GM21737 (cell line): Measurements from ENCODE around the gene PRKAG2.
"Not testable (repeated sequence)": the region's sequence is repeated elsewhere in the genome, so short reads cannot be mapped to it uniquely, and the experiment has no call there.

Experiments used
- ATAC-seq: cut with Tn5 transposase; IDR thresholded peaks from one replicate; pipeline ENCODE4 v1.9.1; 2021; ENCODE audit warnings: mild to moderate bottlenecking, moderate library complexity; ENCODE audit not compliant: unreplicated experiment

The PRKAG2 gene

DNA sequence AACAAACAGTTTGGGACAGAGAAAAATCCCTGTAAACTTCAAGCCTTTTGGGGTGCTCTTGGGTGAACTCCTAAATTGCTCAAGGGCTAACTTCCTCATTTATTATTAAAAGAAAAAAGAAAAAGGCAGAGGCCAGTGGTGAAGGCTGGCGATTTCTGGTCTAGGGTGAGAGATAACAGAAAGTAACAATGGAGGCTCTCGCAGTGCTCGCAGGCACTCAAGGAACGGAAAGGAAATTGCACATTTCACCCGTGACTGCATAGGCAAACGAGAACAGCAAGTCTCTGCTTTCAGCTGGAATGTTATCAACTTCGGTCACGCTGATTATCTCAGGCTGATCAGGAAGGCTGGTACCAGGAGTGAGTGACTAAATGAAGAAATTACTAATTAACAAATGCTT is 70.7 kb downstream of the PRKAG2 start:
- ATAC-seq = no peak

GRCh38 chr7:151805191-151805590 is 71.7 kb downstream of the PRKAG2 start:
- ATAC-seq = no peak

GRCh38 chr7:151804756-151805155 is 72.2 kb downstream of the PRKAG2 start:
- no peak for ATAC-seq

DNA sequence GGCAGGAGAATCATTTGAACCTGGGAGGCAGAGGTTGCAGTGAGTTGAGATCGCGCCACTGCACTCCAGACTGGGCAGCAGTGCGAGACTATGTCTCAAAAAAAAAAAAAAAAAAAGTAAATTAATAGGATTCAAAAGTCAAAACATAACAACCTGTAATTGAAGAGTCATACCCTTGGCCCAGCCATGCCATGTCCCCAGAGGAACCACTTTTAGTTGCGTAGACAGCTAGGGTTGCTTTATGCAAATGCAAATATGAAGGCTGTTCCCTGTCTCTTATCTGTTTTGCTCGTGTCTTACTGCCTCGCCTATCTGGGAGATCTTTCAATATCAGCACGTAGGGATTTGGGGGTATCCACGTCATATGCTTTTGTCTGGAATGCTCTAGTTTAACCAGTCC is 73.1 kb downstream of the PRKAG2 start:
- no peak for ATAC-seq

GRCh38 chr7:151802469-151802846 is 74.5 kb downstream of the PRKAG2 start:
- ATAC-seq = no peak

DNA sequence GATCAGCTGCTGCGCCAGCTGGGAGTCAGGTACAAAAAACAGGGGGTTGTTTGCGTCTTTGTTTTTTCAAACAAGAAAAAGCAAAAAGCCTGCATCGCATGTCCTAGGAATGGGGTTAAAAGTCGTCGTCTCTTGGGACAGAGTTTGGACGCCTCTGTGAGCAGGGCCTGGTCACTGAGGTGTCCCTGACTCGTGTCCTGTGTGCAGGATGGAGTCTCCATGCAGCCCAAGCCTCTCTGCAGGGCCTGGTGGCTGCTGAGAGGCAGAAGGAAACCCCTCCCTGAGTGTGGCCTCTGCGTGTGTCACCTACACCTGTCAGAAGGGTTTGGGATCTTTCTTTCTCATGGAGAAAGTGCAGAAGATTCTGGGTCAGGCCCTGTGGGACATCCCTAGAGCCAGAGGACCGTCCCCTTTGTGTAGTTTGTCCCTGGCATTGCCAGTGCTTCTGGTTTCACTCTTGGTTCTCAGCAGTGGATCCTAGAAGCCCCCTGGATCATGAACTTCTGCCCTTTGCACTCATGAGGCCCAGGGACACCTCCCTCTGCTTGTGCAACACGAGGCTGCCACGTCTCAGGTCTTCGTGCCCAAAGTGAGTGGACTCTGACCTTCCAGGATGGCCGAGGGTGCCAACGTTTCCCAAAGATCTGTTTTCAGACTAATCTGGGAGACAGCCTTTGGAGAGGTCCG is 75.0 kb downstream of the PRKAG2 start:
- no peak for ATAC-seq

GRCh38 chr7:151801291-151801690 is 75.6 kb downstream of the PRKAG2 start:
- no peak for ATAC-seq

- no peak for ATAC-seq
Observed at GRCh38 chr7:151800861-151801260, 76.1 kb downstream of the PRKAG2 start.

DNA sequence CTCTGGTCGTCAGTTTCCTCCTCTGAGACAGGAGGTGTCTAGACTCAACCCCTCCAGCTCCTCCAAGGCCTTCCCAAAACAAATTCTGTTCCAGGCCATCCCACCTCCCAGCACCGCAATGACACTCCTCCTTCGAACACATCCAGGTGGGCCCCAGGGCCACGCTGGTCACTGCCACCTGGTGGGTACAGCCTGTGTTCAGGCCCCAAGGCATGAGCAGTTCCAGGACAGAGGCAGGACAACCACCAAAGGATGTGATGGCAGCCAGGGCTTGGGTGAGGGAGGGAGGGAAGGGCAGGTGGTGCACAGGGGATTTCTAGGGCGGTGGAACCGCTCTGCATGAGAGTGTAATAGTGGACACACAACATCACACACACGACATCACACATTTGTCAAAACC is 76.5 kb downstream of the PRKAG2 start:
- ATAC-seq = no peak

- no peak for ATAC-seq
Observed at GRCh38 chr7:151799506-151799905, 77.4 kb downstream of the PRKAG2 start.

DNA sequence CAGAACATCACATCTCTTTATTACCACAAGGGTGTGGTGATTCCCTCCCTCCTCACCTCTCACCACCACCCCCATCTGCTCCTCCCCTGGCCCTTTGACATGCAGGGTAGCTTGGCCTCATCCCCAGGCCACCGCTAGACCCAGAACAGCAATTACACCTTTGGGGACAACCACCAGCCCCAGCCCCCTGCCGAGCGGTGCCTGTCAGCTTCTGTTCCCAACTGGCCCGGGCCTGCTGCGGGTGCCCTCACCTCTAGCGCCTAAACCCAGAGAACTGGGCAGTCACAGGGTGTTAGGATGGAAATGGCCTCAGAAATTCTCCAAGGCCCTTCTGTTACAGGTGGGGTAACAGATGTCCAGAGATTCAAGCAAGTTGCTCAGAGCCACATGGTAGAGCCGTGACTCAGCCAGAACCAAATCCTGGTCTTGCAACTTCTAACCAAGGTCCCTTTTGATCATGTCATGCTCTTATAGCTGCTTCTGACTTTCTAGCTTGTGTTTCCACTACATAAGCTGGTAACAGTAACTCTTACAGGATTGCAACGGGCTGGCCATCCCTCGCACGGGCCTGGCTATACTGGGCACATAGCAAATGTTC is 78.0 kb downstream of the PRKAG2 start:
- ATAC-seq = no peak

GRCh38 chr7:151797667-151798307 is 79.1 kb downstream of the PRKAG2 start:
- not testable (repeated sequence) for ATAC-seq

DNA sequence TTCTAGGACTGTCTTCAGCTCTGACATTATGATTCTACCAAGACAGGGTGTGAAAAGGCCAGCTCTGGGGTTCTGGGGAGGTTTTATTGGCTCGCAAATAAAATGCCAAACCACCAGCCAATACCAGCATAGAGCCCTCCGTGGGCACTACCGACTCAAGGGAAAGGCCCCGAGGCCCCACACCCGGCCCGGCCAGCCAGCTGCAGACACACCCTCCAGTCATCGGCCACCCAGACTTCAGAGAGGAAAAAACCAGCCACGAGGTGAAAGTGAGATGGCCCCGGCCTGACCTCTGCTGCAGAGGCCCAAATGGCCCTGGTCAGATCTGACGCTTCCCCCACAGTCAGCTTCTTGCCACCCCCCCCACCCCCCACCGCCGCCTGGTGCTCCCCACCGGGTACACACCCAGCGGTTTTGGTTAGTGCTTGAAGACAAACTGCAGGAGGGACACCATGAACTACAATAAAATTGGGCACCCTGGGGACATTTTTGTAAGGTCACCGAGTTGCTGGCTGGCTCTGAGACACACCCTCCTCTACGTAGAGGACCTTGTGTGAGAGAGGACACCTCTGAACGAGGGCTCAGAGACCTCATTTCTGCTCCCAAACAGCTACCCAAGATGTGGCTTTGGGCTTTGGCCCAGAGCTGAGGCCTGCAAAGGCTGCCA is 79.9 kb downstream of the PRKAG2 start:
- ATAC-seq = no peak

- no peak for ATAC-seq
Observed at GRCh38 chr7:151796091-151796870, 80.6 kb downstream of the PRKAG2 start.

- ATAC-seq = no peak
Observed at GRCh38 chr7:151795168-151795811, 81.6 kb downstream of the PRKAG2 start.

GRCh38 chr7:151794508-151795167 is 82.3 kb downstream of the PRKAG2 start:
- ATAC-seq = no peak

GRCh38 chr7:151793991-151794507 is 82.9 kb downstream of the PRKAG2 start:
- no peak for ATAC-seq

DNA sequence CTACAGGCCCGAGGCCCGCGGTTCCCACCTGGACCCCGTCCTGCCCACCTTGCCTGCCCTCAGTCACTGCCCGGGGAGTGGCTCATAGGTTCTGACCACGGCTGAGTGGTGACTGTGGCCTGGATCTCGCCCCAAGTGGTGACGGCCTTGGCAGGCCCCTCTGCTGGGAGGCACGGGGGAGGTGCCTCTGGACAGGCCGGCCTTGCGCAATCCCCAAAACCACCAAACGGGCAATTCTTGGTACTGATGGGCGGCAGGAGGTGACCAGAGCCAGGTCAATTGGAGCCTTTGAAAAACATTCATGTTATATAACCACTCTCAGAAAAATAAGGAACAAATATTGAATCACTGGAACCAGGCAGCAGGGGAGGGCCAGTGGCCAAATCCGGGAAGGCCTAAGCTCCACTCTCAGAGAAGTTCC is 83.4 kb downstream of the PRKAG2 start:
- no peak for ATAC-seq

DNA sequence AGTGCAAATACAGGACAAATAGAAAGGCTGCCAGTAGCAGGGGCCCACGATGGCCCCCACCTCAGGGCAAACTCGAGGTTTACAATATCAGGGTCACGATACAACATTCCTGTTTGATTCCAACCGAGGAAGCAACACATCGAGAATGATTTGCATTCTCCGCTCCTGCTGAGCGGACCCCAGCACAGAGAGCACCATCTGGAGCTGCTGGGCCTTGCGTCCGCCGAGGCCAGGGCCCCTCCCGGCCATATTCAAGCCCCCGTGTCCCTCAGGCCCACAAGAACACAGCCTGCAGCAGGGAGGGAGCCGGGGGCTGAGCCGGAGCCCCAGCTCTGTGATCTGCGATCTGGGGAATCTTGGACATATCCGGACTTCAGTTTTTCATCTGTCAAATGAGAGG is 84.3 kb downstream of the PRKAG2 start:
- no peak for ATAC-seq

DNA sequence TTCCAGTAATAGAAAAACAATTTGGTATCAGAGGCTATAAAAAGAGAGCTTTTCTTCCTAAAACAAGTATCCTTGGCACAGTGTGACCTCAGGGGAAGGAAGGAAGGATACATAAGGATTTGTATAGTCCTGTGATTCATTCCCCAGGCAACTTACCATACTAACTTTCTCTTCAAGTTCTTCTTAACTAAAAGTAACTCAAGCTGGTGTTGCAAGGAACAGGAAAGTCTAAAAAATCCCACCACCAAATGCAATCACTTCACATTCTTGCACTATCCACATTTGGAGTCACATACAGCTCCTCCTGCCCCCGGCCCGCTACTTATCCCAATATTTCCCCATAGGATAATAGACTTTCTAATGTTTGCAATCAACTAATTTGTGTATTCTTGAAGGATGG is 84.8 kb downstream of the PRKAG2 start:
- ATAC-seq = no peak
